ENCODE results near the gene KLC1. TPM values are rescaled to one million over a fixed set of nuclear protein-coding genes. Genes with fewer than 3 reads are reported as not detected.

Gene KLC1
- total and polyA plus RNA-seq, 10 of the 15 experiments (the other 5 are each of a cell fraction or from before 2014, with no cell fraction given) = 5.5 to 137 (median 76.1) TPM

DNA sequence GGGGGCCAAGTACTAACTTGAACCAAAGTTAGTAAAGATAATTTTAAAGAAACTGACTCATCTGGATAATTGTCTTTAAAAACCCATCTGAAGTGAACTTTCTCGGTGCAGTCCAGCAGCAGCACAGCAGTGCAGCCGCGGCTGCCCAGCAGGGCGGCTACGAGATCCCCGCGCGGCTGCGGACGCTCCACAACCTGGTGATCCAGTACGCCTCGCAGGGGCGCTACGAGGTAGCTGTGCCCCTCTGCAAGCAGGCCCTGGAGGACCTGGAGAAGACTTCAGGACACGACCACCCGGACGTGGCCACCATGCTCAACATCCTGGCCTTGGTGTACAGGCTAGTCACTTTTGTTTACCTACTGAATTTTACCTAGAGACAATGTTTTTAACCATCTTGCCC is 33.6 kb downstream of the KLC1 start (continued):
- TF ChIP-seq, protein P1, sequence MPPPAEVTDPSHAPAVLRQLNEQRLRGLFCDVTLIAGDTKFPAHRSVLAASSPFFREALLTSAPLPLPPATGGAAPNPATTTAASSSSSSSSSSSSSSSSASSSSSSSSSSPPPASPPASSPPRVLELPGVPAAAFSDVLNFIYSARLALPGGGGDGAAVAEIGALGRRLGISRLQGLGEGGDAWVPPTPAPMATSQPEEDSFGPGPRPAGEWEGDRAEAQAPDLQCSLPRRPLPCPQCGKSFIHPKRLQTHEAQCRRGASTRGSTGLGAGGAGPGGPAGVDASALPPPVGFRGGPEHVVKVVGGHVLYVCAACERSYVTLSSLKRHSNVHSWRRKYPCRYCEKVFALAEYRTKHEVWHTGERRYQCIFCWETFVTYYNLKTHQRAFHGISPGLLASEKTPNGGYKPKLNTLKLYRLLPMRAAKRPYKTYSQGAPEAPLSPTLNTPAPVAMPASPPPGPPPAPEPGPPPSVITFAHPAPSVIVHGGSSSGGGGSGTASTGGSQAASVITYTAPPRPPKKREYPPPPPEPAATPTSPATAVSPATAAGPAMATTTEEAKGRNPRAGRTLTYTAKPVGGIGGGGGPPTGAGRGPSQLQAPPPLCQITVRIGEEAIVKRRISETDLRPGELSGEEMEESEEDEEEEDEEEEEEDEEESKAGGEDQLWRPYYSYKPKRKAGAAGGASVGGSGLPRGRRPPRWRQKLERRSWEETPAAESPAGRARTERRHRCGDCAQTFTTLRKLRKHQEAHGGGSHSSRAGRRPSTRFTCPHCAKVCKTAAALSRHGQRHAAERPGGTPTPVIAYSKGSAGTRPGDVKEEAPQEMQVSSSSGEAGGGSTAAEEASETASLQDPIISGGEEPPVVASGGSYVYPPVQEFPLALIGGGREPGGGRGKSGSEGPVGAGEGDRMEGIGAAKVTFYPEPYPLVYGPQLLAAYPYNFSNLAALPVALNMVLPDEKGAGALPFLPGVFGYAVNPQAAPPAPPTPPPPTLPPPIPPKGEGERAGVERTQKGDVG (CRISPR knock-in tag; IDR thresholded peaks at IDR 0.05) = no peak
- no peak for TF ChIP-seq CBX3 (IDR thresholded peaks at IDR 0.05; ENCODE audit: borderline replicate concordance, low read depth)
- TF ChIP-seq, protein P2, sequence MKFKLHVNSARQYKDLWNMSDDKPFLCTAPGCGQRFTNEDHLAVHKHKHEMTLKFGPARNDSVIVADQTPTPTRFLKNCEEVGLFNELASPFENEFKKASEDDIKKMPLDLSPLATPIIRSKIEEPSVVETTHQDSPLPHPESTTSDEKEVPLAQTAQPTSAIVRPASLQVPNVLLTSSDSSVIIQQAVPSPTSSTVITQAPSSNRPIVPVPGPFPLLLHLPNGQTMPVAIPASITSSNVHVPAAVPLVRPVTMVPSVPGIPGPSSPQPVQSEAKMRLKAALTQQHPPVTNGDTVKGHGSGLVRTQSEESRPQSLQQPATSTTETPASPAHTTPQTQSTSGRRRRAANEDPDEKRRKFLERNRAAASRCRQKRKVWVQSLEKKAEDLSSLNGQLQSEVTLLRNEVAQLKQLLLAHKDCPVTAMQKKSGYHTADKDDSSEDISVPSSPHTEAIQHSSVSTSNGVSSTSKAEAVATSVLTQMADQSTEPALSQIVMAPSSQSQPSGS (IDR thresholded peaks at IDR 0.05; ENCODE audit: low read length) = no peak

DNA sequence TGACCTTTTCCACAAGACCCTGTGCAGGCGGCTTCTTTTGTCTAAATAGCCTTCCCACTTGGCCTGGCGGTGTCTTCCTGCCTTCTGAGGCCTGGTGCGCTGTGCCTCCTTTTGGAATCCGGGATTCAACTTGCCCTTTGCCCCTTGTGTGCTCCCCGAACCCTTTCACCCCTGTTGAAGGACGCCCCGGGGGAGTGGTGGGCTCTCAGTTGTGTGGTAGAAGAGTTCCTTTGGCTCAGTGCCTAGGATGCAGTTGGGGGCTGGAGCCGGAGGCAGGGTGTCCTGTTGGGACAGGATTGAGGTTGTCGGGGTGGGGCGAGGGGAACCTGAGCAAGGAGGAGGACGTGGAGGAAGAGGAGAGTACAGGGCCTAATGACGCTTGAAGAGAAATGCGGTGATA is 34.5 kb downstream of the KLC1 start:
- 63% methylated on average over 11 of the region's 13 CpGs for WGBS (ENCODE audit: insufficient coverage, insufficient replicate concordance, low lambda C conversion rate, missing lambda C conversion rate)
- H4K20me1 ChIP-seq (ENCODE audit: control insufficient read depth, insufficient read depth) = no peaks in the 10 kb centered on the region
- CTCF ChIA-PET = no interaction called here
- RAD21 ChIA-PET (ENCODE audit: unreplicated experiment) = no interaction called here
- no peak overlapping the region for H2AFZ ChIP-seq (ENCODE audit: control insufficient read depth, low read depth, low read length)
- peaks cover 20 to 33% of the 10 kb centered on the region in 2 experiments for H3K36me3 ChIP-seq (ENCODE audit: control insufficient read depth in 2 of 2, insufficient read depth in 2 of 2, low read length in 1 of 2)
- BruUV-seq (replicated peaks) = no TSS peak
- H3K9me3 ChIP-seq (replicated peaks; ENCODE audit: control insufficient read depth, insufficient read depth, low read length) = no peaks in the 10 kb centered on the region
- no peak overlapping the region for H3K9ac ChIP-seq (ENCODE audit: control insufficient read depth, insufficient read depth, low read length)
- no peak overlapping the region for H3K4me3 ChIP-seq
- intact Hi-C loops (cut with micrococcal nuclease; ENCODE audit: unreplicated experiment) = no loop called here
- no peak overlapping the region for H3K27ac ChIP-seq (ENCODE audit: control insufficient read depth, insufficient read depth)
- no peak overlapping the region for H3K4me2 ChIP-seq (ENCODE audit: control insufficient read depth, insufficient read depth)
- no peaks in the 10 kb centered on the region for H3K79me2 ChIP-seq (ENCODE audit: control insufficient read depth, insufficient read depth, low read length)
- FAIRE-seq = no peak
- H3K4me1 ChIP-seq (ENCODE audit: control insufficient read depth, insufficient read depth, low read length) = no peaks in the 10 kb centered on the region
- SMC1A ChIA-PET (ENCODE audit: uncharacterized antibody, unreplicated experiment) = interaction anchor here (1.1 to 1.7 kb wide), 2 partner anchors 9 to 16 kb away, joined by 4 read pairs; no protein-coding TSS in a partner anchor
- no peaks in the 10 kb centered on the region for H3K27me3 ChIP-seq (replicated peaks in 1 of 2; ENCODE audit: control insufficient read depth in 2 of 2, insufficient read depth in 2 of 2, low read length in 1 of 2)
- no peak for ATAC-seq
- POLR2A ChIA-PET = interaction anchor here (0.7 kb wide), 1 partner anchor 19 kb away, joined by 4 read pairs; no protein-coding TSS in a partner anchor
- in situ Hi-C loops (cut with MboI) = no loop called here
- TF ChIP-seq, protein P3, sequence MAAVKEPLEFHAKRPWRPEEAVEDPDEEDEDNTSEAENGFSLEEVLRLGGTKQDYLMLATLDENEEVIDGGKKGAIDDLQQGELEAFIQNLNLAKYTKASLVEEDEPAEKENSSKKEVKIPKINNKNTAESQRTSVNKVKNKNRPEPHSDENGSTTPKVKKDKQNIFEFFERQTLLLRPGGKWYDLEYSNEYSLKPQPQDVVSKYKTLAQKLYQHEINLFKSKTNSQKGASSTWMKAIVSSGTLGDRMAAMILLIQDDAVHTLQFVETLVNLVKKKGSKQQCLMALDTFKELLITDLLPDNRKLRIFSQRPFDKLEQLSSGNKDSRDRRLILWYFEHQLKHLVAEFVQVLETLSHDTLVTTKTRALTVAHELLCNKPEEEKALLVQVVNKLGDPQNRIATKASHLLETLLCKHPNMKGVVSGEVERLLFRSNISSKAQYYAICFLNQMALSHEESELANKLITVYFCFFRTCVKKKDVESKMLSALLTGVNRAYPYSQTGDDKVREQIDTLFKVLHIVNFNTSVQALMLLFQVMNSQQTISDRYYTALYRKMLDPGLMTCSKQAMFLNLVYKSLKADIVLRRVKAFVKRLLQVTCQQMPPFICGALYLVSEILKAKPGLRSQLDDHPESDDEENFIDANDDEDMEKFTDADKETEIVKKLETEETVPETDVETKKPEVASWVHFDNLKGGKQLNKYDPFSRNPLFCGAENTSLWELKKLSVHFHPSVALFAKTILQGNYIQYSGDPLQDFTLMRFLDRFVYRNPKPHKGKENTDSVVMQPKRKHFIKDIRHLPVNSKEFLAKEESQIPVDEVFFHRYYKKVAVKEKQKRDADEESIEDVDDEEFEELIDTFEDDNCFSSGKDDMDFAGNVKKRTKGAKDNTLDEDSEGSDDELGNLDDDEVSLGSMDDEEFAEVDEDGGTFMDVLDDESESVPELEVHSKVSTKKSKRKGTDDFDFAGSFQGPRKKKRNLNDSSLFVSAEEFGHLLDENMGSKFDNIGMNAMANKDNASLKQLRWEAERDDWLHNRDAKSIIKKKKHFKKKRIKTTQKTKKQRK (IDR thresholded peaks at IDR 0.05; ENCODE audit: low read depth, low read length) = no peak
- no peak for DNase-seq (ENCODE audit: low read depth, low spot score)

All from GM12878 (cell line).